NCI-H2171 (cell line): ENCODE measurements around the gene ANKS1B.
"Not testable (repeated sequence)": the region's sequence is repeated elsewhere in the genome, so short reads cannot be mapped to it uniquely, and the experiment has no call there.

Experiments
- DNase-seq: peaks from one replicate; lab custom pipeline; 2025; lab: John Stamatoyannopoulos, UW

The ANKS1B gene

DNA sequence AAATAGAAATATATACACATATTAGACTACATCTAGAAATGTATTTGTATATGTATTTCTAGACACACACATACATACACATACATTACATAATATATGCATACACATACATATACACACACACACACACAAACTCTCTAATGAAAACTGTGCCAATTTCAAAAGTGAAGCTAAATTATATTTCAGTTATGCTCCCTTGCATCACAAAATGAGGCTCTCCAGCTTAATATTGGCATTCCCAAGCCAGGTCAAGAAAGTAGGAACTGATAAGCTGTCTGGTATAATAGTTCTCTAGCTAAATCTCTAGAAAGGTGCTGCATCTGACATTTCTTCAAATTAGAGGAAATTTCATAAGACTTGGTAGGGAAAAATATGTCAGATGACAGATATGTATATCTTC is 280.3 kb downstream of the ANKS1B start:
- no peak for DNase-seq

DNA sequence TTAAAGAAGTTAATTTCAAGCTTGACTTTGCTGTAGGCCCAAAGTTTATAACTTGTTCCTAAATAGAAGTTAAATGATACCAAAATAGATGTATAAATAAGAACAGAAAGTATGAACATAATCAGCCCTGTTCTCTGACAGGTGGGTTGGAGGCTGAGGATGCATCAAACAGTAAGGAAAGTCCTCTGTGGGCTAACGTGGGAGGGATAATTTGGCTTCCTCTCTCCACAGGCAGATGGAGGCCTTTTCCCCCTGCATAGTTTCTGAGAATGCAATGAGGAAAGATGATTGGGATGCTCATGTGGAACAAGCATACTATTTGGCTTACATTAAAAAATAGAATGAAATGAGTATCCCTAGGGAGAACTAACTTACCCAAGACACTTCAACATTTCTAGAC is 280.7 kb downstream of the ANKS1B start:
- DNase-seq = no peak

DNA sequence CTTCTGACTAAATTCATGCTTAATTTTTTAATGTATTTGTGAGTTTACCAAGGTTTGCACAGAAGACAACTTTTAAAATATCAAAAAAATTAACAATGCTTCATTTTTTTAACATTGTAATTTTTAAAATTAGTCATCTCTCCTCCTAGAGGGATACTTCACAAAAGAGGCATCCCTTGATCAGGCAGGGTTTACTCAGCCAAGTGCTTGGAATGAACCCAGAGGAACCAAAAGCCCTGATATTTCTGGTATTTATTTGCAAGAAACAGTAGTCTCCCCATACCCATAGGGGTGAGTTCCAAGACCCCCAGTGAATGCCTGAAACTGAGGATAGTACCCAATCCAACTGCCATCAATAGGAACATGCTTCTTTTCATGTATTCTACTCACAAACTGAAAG is 284.7 kb downstream of the ANKS1B start:
- DNase-seq = no peak

DNA sequence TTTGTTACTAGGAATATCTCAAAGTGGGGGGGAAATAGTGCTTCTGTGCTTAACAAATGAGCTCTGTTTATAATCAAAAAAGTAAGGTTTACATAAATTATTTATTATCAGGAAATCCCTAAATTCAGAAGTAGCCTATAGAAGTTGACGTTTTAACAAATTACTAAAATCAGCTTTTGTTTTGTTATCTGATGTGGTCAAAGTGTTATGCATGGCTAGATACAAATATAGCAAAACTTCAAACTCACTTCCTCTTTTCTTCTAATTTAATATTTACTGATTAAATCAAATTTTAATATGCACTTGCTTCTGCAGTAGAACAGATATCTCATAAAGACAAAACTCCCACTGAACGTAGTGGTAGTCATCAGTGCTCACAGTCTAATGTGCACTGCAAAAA is 289.7 kb downstream of the ANKS1B start:
- DNase-seq = no peak

DNA sequence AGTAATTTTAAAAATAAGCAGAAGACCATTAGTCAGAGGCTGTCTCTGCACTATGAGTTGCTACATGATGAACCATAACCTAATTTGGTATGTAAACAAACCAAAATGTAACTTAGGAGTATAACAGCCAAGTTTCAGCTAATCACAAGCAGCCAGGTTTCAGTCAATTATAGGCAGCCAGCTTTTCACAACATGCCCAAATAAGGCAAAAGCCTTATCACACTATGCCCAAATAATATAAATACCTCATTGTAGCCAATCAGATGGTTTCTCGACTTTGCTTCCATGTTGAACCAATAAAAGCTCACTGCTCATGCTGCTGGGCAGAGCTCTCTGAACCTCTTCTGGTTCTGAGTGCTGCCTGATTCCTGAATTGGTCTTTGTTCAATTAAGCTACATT is 298.6 kb downstream of the ANKS1B start:
- DNase-seq = no peak

DNA sequence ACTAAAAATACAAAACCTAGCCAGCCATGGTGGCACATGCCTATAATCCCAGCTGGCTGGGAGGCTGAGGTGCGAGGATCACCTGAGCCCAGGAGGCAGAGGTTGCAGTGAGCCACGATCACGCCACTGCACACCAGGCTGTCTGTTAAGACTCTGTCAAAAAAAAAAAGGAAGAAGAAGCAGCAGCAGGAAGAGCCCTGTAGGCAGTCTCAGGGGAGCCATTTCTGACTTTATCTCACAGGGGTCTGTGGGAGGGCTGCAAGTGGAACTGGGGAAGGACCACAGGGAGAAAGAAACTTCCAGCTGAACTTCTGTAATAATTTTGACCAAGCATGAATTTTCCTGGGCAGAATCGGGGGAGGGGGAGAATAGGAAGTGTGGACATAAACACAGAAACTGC is 304.5 kb downstream of the ANKS1B start:
- DNase-seq = no peak

DNA sequence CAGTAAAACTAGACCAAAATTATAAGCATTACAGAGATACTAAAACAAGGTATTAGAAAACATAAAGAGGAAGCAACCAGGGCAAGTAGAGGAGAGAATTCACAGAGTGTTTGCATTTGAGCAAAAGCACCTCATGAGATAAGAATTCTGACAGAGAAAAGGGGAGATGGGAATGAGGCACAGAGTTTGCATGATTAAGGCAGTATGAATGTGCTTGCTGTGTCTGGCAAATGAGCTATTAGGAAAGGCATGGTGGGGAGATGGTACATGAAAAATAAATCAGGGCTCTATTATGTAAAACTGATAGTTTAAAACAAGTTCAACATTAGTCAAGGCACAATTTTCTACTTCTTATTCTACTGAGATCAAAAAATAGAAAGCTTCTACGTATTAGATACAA is 314.1 kb downstream of the ANKS1B start:
- DNase-seq = no peak

DNA sequence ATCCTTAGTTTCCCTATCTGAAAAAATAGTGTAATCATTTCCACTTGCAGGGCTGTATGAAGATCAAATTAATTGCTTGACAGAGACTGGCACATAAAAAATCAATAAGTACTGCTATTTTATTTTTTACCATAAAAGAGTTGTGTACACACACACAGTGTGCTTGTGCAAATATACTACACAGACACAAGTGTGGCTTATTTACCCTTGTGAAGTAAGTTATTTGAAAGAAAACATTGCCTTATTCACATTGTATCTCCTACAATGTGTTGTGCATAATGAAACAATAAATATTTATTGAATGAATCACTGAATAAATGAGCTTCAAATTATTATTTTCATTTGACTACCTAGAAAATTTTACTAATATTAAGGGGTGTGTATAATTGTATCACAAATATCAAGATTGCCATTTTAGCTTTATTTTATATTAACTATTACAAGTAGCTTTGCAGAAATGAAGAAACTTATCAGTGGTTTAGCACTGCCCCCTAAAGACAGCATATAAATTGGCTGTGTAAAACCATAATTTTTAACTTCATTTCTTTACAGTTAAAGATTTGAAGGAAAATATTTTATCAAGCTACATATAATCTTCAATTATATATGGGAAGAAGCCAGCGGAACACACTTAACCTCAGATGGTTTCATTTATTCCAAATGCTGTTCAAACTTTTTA is 325.9 kb downstream of the ANKS1B start:
- no peak for DNase-seq

DNA sequence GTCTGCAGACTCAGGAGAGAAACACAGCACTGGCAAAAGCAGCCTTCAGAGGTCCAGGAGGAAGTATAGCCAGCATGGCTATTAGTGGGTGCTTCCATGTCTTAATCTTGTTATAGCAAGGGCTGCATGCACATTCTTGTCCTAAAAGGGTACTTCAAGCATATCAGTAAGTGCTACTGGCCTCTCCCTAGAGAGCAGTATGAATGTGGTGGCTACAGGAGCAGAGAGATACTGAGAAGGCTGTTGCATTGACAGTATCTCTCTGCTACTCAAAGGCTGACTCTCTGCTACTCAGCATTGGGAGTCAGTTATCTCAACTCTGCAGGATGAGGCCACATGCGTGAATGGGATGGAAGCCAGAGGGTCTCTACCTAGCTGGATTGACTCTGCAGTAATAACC is 335.2 kb downstream of the ANKS1B start:
- no peak for DNase-seq

DNA sequence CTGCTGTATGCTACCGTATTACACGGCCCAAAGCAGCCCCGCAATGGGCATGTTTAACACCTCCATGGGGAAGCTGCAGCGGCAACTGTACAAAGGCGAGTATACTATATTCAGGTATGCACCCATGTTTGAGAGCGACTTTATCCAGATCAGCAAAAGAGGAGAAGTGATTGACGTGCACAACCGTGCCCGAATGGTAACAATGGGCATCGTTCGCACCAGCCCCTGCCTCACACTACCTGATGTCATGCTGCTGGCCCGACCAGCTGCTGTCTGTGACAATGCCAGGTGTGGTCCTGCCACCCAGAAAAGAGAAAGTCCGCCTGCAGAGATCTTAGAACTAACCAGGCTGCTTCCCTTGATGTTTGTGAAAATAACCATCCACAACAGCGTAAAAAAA is 336.6 kb downstream of the ANKS1B start:
- no peak for DNase-seq

DNA sequence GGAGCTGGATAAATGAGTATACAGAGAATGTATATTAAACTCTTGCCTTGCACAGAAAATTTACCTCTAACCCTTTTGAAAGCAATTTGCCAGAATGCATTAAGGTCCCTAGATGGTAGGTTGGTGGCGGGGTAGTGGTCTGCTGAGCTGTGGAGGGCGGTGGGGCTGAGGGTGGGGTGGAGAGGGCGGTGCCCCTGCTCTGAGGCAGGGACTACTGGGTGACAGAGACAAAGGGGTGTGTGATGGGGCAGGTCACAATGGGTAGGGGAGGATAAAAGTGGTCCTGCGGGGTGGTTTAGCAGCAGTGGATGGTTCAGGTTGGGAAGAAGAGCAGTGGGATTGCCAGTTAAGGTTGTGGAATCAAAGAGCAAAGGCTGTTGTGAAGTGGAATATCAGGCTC is 337.3 kb downstream of the ANKS1B start, which contains the start of gene GARIN6:
TSS of gene GARIN6 (plus strand) at position 301 of the 400 bp plus-strand sequence. CDS start 422 bp downstream, outside the sequence.
- DNase-seq = no peak

DNA sequence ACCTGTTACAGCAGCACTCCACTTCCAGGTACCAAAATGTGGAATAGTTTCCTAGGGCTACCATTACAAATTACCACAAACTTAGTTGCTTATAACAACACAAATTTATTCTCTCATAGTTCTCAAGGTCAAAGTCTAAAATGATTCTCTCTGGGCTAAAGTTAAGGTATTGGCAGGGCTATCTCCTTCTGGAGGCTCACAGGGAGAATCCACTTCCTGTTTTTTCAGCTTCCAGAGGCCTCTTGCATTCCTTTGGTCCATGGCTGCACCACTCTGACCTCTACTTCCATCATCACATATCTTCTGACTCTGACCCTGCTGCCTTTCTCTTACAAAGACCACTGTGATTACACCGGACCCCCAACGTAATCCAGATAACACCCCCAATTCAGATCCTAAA is 340.1 kb downstream of the ANKS1B start:
- no peak for DNase-seq

DNA sequence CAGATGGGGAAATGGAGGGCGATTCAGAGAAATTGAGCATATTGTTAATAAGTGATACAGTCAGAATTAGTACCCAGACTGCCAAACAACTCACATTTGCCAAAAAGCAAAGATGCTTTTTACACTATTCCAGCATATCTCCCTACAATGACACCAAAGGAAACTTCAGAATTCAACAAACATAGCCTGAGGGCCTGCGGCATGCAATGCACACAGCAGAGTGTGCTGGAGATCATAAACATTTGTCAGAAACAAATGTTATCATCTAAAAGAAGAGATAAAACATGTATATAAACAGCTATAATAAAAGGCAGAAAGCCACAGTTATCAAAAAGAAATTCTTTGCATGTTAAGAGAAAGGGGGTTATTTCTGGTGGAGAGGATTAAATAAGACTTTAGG is 357.3 kb downstream of the ANKS1B start:
- DNase-seq = no peak

DNA sequence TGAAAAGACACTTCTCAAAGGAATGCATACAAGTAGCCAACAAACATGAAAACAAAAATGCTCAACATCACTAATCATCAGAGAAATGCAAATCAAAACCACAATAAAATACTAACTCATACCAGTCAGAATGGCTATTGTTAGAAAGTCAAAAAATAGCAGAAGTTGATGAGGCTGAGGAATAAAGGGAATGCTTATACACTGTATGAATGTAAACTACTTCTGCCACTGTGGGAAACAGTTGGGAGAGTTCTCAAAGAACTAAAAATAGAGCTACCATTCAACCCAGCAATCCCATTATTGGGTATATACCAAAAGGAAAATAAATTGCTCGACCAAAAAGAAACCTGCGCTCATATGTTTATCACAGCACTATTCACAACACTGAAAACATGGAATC is 360.1 kb downstream of the ANKS1B start:
- DNase-seq = not testable (repeated sequence)

DNA sequence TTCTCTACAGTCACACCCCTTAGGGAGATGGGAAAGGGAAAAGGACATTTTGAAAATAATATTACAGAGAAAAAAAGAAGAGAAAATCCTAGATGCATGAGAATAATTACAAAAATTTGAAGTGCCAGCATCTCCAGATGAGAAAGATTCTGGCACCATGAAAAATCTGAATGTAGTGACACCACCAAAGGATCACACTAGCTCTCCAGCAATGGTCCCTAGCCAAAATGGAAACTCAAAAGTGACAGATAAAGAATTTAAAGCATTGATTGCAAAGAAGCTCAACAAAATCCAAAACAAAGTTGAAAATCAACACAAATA is 364.6 kb downstream of the ANKS1B start:
- DNase-seq = no peak

DNA sequence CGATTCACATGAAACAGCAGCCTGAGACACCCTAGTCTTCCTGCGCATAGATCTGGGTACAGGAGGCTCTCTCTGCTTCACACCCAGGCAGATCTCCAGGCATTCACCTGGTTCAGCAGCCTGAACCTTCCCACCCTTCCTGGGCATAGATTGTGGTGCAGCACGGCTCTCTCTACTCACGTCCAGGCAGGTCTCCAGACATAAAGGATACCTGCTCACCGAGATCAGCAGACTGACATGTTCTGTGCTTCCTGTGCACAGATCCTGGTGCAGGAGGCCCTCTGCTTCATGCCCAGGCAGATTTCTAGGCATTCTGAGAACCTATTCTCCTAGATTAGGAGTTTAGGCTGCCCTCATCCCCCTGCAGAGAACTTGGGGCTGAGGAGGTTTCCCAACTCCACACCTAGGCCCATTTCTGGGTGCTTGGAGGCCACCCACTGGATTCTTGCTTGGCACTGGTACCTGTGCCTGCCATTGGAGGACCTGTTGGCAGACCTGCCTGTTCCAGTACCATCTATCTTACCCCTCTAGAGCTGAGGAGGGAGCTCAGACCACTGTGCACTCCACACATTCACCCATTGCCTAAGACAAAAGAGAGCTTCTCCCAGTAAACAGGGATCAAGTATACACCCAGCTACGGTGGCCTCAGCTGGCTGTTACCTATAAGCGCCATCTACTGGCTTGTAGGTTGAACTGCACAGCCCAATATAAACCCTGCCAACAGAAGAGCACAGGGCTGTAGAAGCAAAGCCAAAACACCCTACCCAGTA is 365.2 kb downstream of the ANKS1B start:
- DNase-seq = no peak

DNA sequence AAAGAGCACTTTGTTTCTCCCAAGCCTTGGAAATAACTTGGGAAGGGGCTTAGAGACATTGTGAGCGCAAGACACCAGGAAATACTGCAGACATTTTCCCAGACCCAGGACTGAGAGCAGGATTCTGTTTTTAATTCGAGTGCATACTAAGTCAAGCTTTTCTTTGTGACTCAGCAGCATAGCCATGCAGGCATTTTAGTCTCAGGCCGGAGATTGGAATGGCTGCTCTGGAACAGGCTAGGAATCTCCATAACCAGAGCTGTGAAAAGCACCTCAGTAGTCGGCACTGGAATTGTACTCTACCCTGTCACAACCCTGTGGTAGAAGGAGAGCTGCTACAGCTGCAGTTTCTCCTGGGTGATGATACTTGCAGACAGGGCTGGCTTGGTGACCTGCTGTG is 366.1 kb downstream of the ANKS1B start:
- no peak for DNase-seq

DNA sequence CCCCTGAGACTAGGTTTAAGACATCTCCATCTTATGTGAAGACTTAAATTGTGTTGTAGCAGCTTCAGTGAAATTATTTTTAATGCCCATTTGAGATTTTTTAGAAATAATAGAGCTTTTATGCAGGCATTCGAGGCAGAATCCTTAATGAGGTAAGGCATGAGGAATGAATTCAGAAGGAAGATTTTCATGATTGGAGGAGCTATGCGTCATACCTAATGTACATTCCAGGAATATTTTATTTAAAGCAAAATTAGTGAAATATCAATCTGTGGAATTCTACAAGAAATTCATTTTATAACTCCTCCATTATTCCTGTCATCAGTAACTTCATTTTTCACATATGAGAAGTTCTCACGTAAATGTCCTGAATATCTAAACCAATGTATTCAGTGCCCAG is 373.1 kb downstream of the ANKS1B start:
- DNase-seq = no peak

DNA sequence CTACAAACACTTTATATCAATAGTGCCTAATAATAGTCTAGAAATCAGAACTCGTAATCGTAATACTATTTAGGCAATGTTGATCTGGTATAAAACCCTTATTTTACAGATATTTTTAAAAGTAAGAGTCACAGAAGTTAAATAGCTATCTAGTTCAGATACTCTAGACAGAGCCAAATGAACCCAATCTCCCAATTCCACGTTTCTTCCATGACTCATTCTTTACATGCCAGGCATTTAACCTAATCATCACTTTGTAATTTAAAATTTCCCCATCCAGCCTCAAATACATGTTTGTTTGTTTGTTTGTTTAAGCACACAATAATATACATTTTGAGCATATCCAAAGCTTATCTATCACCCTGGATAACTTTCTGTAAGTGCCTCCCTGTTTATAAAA is 373.6 kb downstream of the ANKS1B start:
- no peak for DNase-seq

DNA sequence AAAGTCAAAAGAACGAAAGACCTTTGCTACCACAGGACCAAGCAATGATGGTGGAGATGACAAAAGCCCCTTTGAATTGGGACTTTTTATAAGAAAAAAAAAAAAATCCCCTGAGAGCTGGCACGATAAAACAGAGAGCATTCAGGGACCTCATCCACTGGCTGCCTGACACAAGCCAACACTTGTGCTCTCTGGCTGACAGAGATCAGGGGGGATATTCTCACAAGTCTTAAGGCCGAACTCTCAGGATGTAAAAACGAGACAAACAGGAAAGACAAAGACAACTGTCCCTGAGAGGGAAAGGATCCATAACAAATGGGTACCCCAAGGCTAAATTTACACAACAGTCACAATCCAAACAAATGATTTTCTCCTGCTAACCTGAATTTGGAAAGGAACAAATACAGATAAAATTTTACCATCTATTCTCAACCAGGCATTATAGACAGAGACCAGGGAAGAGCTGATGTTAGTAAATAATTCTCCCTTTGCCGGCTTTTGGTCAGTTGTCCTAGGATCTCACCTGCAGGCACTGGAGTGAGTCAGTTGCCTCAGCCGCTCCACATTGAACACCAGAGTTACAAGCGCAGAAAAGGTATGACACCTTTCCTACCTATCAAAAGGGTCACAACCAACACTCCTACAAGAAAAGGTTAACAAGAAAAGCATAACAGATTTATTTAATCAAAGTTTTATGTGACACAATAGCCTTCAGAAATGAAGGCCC is 375.1 kb downstream of the ANKS1B start:
- no peak for DNase-seq

DNA sequence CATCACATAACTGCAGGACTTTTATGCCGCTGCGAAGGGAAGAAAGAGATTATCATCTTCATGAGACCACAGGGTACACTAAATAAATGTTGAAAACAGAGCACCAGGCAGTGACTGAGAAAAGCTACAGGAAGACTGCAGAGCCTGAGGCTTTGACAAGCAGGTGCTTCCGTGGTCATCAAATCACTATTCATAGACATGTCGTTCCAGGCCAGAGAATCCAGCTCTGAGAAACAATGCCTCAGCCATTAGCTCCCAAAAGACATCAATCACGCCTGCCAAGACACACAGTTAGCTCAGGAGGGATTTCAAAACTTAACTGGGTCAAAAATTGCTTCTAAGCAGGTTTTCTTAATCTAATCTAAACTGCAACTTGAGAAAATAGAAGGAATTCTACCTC is 384.3 kb downstream of the ANKS1B start:
- no peak for DNase-seq

DNA sequence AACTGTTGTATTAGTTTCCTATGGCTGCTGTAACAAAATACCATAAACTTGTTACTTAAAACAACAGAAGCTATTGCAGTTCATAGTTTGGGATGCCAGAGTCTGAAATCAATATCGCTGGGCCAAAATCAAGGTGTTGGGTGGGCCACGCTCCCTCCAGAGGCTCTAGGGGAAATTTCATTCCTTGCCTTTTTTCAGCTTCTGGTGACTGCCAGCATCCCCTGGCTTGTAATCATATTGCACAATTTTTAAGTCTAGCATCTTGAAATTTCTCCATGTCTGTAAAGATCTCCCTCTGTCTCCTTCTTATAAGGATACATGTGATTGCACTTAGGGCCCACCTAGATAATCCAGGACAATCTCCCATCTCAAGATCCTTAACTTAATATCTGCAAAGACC is 386.0 kb downstream of the ANKS1B start:
- no peak for DNase-seq

DNA sequence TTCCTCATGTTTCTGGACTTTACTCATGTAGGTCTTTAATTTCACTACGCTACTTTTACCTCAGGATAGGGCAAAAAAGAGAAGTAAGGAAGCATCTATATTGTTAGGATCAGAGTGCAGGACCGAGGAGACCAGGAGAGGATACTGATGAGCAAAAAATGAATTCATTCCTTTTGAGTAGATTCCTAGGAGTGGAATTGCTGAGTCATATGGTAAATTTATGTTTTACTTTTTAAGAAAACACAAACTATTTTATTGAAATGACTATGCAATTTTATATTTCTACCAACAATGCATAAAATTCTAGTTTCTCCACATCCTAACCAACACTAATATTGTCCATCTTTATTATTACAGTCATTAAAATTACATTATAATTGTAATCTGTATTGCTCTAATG is 388.0 kb downstream of the ANKS1B start:
- no peak for DNase-seq
